Aorta (tissue), 5 donors: ENCODE data around the gene PGC. TPM values are rescaled to one million over a fixed set of nuclear protein-coding genes. Genes with fewer than 3 reads are reported as not detected.

Experiments
- ATAC-seq: fragments of 200-7000 bp; cut with Tn5 transposase; one replicate; pipeline ENCODE4 v1.9.1; 2022; ENCODE audit warnings: moderate library complexity; ENCODE audit not compliant: low FRiP score
- DNase-seq, 2 donors: peaks; one replicate each; pipeline ENCODE4 v3.0.0-alpha.2; 2020
- H3K27ac ChIP-seq, 2 donors: one replicate each; pipeline ENCODE4 v1.5.1; 2013; ENCODE audit warnings: low read length in 2 of 2, mild to moderate bottlenecking in 2 of 2, moderate library complexity in 2 of 2, control low read depth in 1 of 2, inconsistent platforms in 1 of 2, low read depth in 1 of 2
- H3K27me3 ChIP-seq, 2 donors: one replicate each; pipeline ENCODE4 v1.6.1; 2013; ENCODE audit warnings: control low read depth in 1 of 2, low read length in 1 of 2, mild to moderate bottlenecking in 1 of 2, moderate library complexity in 1 of 2; ENCODE audit not compliant: insufficient read depth in 2 of 2, control insufficient read depth in 1 of 2
- H3K36me3 ChIP-seq, 2 donors: one replicate each; pipeline ENCODE4 v1.6.1; 2013; ENCODE audit warnings: control low read depth in 1 of 2, low read length in 1 of 2, mild to moderate bottlenecking in 1 of 2; ENCODE audit not compliant: insufficient read depth in 2 of 2, control insufficient read depth in 1 of 2
- H3K4me1 ChIP-seq, 2 donors: one replicate each; pipeline ENCODE4 v1.6.1; 2013; ENCODE audit warnings: low read length in 2 of 2, control low read depth in 1 of 2, mild to moderate bottlenecking in 1 of 2, moderate library complexity in 1 of 2; ENCODE audit not compliant: insufficient read depth in 2 of 2, control insufficient read depth in 1 of 2
- H3K4me3 ChIP-seq, 2 donors: one replicate each; pipeline ENCODE4 v1.5.1; 2013; ENCODE audit warnings: low read length in 2 of 2, control low read depth in 1 of 2, mild to moderate bottlenecking in 1 of 2
- H3K9me3 ChIP-seq: one replicate; pipeline ENCODE4 v1.6.1; 2013; ENCODE audit warnings: mild to moderate bottlenecking, low read length; ENCODE audit not compliant: control insufficient read depth
- WGBS, 2 donors: extraction: QIAGEN DNeasy Blood & Tissue Kit; methylation state at CpG; one replicate each; pipeline ENCODE4 v1.1.7; 2013; 5-methylcytosine and 5-hydroxymethylcytosine counted together
- intact Hi-C, 2 donors: fragments of 100-400 bp; cut with DNase I; formaldehyde crosslinking; loops; one replicate each; pipeline versions ENCODE4 v1.14.2 to v1.15.0; 2022
- polyA plus RNA-seq, 2 donors: library from polyadenylated mRNA; stranded (reverse); fragments of 200-250 nt; gene quantifications; one replicate each; pipeline ENCODE4 v1.2.3, GENCODE V29; 2013
- total RNA-seq, 2 donors: library from RNA; stranded (reverse); fragmentation: NEBNext Ultra II Directional; extraction: Animal tissue kit (Norgen Biotek cat#: 25700); gene quantifications; one replicate each; pipeline ENCODE4 v1.2.1, GENCODE V29; 2021
- donor health status: healthy with polysubstance abuse.
- donor health status: Bipolar disorder and iron deficiency.
- donor health status: DM: no; HTN: no; CAD: no.
- donor health status: DM: no; HTN: no; CAD: no.
- donor health status: DM: yes; HTN: yes; CAD: no.

The PGC gene
- total and polyA plus RNA-seq, 4 donors: 0.33 to 2.5 (median 0.86) TPM

GRCh38 chr6:41716516-41717391 lies 30.4 kb downstream of the PGC start:
- H3K27me3 ChIP-seq: no peaks in the 10 kb centered on the region
- no peaks in the 10 kb centered on the region for H3K9me3 ChIP-seq
- peaks cover 3 to 5% of the 10 kb centered on the region in 2 donors for H3K4me1 ChIP-seq
- H3K27ac ChIP-seq: no peak overlapping the region
- H3K36me3 ChIP-seq: no peaks in the 10 kb centered on the region
- H3K4me3 ChIP-seq: no peak overlapping the region
- whole genome bisulfite sequencing, 2 donors: 50 to 51% methylated on average over 11 of the region's 11 CpGs
- DNase-seq (no peak), ATAC-seq (no peak)
- intact Hi-C loops: no loop called here

GRCh38 chr6:41715795-41716515 lies 31.2 kb downstream of the PGC start:
- Histone ChIP-seq H3K4me1 (peaks cover 3 to 5% of the 10 kb centered on the region in 2 donors), H3K9me3 (no peaks in the 10 kb centered on the region), H3K4me3 (no peak overlapping the region), H3K27ac (no peak overlapping the region), H3K36me3 (no peaks in the 10 kb centered on the region), H3K27me3 (no peaks in the 10 kb centered on the region)
- DNase-seq: no peak
- 85 to 87% methylated on average over 5 of the region's 5 CpGs for WGBS, 2 donors
- intact Hi-C loops: no loop called here
- ATAC-seq: no peak

DNA sequence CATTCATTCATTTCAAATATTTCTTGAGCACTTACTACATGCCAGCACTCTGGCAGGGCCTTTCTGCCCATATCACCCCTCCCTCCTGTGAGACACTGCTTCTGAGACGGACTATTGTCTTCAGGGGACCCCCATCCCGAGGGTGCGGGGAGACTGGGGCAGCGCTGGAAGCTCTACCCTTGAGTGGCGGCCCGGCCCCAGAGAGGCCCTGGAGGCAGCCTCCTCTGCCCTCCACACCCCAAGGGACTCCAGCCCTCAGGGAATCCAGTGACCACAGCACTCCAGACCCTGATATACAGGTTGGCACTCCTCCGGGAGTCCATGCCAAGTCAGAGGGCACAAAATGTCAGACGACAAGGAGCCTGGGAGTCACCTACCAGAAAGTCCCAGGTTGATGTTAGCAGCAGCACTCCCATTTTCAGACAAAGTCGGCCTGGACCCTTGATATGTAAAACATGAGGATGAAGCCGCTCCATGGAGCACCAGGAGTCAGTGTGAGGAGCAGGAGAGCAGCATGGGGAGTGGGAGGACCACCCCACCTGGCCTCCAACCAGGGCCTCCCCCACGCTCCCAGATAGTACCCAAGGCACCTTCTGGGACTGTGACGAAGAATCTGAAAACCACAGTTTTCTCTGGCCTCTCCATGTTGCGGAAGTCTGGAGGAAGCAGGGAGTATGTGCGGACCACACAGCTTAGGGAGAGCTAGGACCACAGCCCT lies 32.5 kb downstream of the PGC start:
- ATAC-seq (no peak), DNase-seq (no peak)
- H3K9me3 ChIP-seq: no peaks in the 10 kb centered on the region
- intact Hi-C loops: no loop called here
- H3K4me1 ChIP-seq: peaks cover 3 to 5% of the 10 kb centered on the region in 2 donors
- no peaks in the 10 kb centered on the region for H3K27me3 ChIP-seq
- no peak overlapping the region for H3K4me3 ChIP-seq
- no peaks in the 10 kb centered on the region for H3K36me3 ChIP-seq
- 80 to 84% methylated on average over 14 of the region's 14 CpGs for WGBS, 2 donors
- H3K27ac ChIP-seq: peak overlapping the region in 1 of 2 donors; percentile 4

- H3K9me3 ChIP-seq: no peaks in the 10 kb centered on the region
- H3K27me3 ChIP-seq: no peaks in the 10 kb centered on the region
- DNase-seq (no peak), ATAC-seq (peak; percentile 24)
- intact Hi-C loops: no loop called here
- 56 to 64% methylated on average over 14 of the region's 14 CpGs for whole genome bisulfite sequencing, 2 donors
- H3K36me3 ChIP-seq: no peaks in the 10 kb centered on the region
- H3K4me3 ChIP-seq: no peak overlapping the region
- peak overlapping the region in 1 of 2 donors; percentile 86 for H3K27ac ChIP-seq
- H3K4me1 ChIP-seq: peaks cover 3 to 5% of the 10 kb centered on the region in 2 donors
These were observed 33.4 kb downstream of the PGC start for GRCh38 chr6:41713650-41714291.

DNA sequence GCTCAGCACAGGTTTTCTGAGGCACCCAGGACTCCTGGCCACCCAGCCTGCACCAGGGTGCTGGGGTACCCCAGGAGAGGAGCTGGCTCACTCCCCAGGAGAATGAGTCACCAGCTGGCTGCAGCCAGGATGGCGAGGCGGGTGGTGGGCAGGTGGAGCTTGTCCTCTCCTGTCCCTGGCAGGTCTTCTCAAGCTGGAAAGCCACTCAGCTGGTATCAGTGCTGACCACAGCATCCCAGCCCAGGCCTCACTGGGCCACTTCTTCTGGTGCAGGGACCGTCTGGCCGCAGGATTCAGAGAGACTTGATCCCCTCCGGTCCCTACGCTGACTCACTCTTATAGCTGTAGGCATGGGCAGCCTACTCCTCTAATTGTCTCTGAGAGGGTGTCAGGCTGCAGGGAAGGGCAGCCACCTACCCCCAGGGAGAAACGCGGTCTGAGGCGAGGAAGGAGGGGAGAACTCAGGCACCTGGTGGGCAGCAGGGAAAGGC lies 34.0 kb downstream of the PGC start:
- peak in 1 of 2 donors; percentile 65 for DNase-seq
- no peak overlapping the region for H3K4me3 ChIP-seq
- H3K36me3 ChIP-seq: no peaks in the 10 kb centered on the region
- H3K4me1 ChIP-seq: peaks cover 3 to 5% of the 10 kb centered on the region in 2 donors
- H3K9me3 ChIP-seq: no peaks in the 10 kb centered on the region
- intact Hi-C loops: no loop called here
- peak overlapping the region in 1 of 2 donors; percentile 86 for H3K27ac ChIP-seq
- H3K27me3 ChIP-seq: no peaks in the 10 kb centered on the region
- WGBS, 2 donors: 2 to 9% methylated on average over 9 of the region's 9 CpGs
- peak; percentile 71 for ATAC-seq

- peaks cover 3 to 5% of the 10 kb centered on the region in 2 donors for H3K4me1 ChIP-seq
- DNase-seq (peak; percentile 87), ATAC-seq (peak; percentile 77)
- H3K27ac ChIP-seq: peak overlapping the region; percentile 12 to 86
- intact Hi-C loops: no loop called here
- 1 to 9% methylated on average over 10 of the region's 10 CpGs for WGBS, 2 donors
- H3K36me3 ChIP-seq: no peaks in the 10 kb centered on the region
- no peaks in the 10 kb centered on the region for H3K9me3 ChIP-seq
- no peaks in the 10 kb centered on the region for H3K27me3 ChIP-seq
- H3K4me3 ChIP-seq: no peak overlapping the region
These were observed 34.5 kb downstream of the PGC start for GRCh38 chr6:41712651-41713103.

GRCh38 chr6:41711323-41712038 lies 35.7 kb downstream of the PGC start:
- Histone ChIP-seq H3K4me3 (no peak overlapping the region), H3K9me3 (no peaks in the 10 kb centered on the region), H3K4me1 (peaks cover 0 to 7% of the 10 kb centered on the region in 2 donors), H3K36me3 (no peaks in the 10 kb centered on the region), H3K27ac (peak overlapping the region in 1 of 2 donors; percentile 86), H3K27me3 (no peaks in the 10 kb centered on the region)
- ATAC-seq (no peak), DNase-seq (no peak)
- 79 to 81% methylated on average over 9 of the region's 9 CpGs for WGBS, 2 donors
- intact Hi-C loops: no loop called here
